HG02588 (cell line): Measurements from ENCODE around the gene KRTAP4-5.
"Not testable (repeated sequence)": the region's sequence is repeated elsewhere in the genome, so short reads cannot be mapped to it uniquely, and the experiment has no call there.

ENCODE experiments used
- ATAC-seq: cut with Tn5 transposase; IDR thresholded peaks from one replicate; pipeline ENCODE4 v1.9.1; 2021; ENCODE audit warnings: mild to moderate bottlenecking, moderate library complexity; ENCODE audit not compliant: unreplicated experiment

KRTAP4-5 gene

GRCh38 chr17:41147531-41148204, 2.0 kb downstream of the KRTAP4-5 start:
- no peak for ATAC-seq

DNA sequence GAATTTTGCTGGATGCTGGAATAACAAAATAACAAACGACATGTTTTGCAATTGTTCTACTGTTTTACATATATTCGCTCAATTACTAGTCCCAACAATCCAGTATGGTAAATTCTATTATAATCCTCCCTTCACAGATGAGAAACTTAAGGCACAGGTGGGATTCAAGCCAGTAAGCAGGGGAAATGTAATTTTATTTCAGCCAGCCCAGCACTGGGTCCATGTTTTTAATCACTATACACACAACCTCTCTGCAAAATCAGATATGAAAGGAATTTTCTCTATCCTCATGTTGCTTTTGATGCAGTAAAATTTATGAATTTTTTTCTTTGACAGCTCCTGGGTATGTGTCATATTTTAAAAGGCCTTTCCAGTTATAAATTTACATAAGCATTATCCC, 4.4 kb downstream of the KRTAP4-5 start:
- no peak for ATAC-seq

DNA sequence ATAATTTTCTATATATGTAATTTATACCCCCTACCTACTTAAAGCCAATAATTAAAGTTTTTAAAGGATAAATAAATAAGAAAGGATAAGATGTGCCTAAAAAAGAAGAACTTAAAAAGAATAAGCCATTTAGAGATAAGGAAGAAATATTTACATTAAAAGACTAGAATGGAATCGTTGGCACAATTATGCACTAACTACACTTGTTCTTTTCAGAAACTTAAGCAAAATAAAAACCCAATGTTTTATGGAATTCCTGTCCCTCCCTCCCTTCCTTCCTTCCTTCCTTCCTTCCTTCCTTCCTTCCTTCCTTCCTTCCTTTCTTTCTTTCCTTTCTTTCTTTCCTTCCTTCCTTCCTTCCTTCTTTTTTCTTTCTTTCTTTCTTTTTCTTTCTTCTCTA, 4.8 kb downstream of the KRTAP4-5 start:
- no peak for ATAC-seq

DNA sequence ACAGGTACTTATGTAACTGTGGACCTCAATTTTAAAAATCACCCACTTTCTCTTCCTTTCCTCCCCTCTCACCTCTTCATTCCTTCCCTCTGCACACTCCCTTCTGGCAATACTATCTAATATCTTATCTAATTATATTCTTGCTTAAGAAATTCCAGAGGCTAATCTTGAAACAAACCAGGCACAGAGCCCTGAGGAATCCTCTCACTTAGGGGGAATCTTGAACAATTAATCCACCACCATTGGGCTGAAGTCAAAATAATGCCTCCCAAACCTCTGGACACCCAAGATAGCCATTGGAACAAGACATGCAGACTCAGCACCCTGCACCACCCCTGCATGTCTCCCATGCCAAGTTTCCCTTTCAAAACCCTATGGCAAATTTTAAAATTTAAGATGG, 8.3 kb downstream of the KRTAP4-5 start:
- no peak for ATAC-seq

DNA sequence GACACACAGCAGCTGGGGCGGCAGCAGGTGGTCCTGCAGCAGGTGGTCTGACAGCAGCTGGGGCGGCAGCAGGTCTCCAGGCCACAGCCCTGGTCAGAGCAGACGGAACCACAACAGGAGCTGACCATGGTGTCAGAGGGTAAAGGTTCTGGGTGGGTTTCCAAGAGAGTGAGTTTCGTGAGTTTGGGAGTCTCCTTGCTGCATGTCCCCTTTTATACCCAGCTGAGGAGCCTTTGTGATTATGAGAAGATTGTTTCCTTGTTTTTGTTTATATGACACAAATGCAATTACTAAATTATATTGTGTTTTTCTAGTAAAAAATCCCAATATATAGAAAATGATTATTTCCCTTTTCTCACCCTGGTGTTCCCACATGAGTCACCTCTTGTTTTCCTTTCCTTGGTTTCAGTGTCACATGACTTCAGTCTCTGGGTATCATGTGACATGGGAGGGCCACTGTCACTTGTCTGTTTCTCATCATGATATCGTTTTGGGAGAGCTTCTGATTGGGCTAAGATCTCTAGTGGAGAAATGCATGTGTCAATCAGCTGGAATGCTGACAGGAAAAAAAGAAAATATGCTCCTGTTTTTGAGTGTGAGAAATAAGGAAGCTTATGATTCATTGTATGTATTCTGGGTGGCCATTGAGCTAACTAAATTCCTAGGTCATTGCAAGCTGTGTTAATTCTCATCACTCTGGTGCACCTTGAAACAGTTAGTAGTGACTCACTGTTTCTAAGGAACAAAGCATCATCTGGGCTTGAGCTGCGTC, 9.1 kb downstream of the KRTAP4-5 start, which contains the start of gene KRTAP4-6:
Gene KRTAP4-6 (minus strand): TSS at position 185 of the 772 bp plus-strand sequence. CDS start 57 bp downstream, at position 128.
- no peak for ATAC-seq

DNA sequence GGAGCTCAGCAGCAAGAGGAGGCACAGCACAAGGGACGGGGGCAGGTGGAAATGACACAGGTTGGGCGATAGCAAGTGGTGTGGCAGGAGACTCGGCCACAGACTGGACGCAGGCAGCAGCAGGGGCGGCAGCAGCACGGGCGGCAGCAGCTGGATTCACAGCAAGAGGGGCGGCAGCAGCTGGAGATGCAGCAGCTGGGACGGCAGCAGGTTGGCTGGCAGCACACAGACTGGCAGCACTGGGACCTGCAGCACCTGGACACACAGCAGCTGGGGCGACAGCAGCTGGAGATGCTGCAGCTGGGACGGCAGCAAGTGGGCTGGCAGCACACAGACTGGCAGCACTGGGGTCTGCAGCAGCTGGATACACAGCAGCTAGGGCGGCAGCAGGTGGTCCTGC, 9.8 kb downstream of the KRTAP4-5 start:
- ATAC-seq = not testable (repeated sequence)

DNA sequence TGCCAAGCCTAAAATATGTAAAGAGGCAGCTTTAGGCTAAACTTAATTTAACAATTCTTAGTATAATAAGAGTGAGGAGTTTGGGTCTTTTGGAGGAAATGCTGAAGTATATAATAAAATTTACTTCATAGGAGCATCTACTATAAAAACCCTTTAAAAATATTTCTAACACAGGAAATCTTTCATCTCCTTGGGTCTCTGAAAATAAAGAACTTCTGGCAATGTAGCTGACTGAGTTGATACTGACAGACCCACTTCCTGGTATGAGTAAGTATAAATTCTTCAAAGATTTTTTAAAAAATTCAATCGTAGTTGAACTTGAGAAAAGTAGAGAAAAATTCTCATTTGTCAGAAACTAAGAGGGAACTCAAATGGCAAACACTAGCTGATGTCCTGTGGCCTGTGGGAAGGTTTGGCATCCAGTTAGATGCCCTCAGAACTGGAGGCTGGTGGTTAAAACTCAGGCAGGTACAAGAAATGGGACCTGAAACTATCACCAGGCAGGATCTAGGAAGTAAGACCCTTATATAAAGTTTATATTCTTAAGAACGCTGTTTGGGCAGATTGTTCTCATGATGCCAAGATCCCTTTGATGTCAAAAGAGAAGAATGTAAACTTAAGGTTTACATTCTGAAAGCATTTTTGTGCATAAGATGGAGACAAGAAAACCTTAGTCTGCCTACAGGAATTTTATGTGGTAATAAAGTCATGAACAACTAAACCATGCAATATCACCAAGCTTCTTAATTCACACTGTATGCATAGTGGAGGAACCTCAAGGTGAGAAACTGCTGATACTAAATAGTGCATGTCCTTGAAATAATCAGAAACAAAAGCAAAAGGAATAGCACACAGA, 15.5 kb downstream of the KRTAP4-5 start:
- ATAC-seq = no peak

GRCh38 chr17:41131979-41132378, 17.6 kb downstream of the KRTAP4-5 start:
- ATAC-seq = no peak

DNA sequence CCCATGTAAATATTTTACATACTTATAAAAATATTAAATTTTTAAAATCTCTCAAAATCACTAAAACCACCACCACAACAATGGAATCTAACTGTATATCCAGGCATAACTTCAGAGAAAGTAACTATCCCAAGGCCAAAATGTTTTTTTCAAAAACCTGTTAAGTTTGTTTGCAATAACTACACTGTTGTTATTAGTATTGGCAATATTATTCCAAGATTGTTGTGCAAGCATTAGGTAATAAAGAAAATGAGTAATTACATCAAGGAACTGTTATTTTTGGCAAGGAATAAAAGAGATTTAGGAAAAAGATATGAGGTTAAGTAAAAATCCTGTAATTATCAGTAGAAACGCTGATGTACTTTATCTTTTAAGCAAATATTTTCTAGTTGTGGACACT, 22.3 kb downstream of the KRTAP4-5 start:
- ATAC-seq = no peak

GRCh38 chr17:41126412-41126811, 23.2 kb downstream of the KRTAP4-5 start:
- ATAC-seq = no peak

DNA sequence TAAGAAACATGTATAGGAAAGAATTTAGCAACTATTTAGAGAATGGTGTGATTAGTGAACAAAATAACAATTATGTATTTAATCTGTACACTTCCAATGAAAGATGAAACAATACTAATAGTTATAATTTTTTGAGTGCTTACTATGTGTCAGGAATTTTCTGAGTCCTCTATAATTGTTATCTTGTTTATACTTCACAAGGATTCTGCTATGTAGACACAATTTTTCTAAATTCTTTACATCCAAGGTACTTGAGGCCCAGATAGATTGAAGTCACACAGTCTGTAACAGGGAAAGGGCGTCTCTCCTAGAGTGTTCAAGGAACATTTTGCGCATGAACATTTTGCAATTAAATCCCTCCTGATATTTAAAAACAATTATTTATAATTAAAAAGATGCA, 24.6 kb downstream of the KRTAP4-5 start:
- no peak for ATAC-seq

DNA sequence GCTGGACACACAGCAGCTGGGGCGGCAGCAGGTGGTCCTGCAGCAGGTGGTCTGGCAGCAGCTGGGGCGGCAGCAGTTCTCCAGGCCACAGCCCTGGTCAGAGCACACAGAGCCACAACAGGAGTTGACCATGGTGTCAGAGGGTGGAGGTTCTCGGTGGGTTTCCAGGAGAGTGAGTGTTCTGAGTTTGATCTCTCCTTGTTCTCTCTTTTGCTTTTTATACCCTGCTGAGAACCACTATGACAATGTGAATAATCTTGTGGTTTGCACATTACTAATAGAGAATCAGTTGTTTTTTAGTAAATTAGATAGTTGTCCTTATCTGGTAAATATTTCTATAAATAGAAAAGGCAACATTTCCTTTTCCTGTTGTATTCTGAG, 25.6 kb downstream of the KRTAP4-5 start, which contains the start of gene KRTAP4-12:
Gene KRTAP4-12 (minus strand): TSS at position 192 of the 381 bp plus-strand sequence. CDS start 60 bp downstream, at position 132.
- ATAC-seq = not testable (repeated sequence)

DNA sequence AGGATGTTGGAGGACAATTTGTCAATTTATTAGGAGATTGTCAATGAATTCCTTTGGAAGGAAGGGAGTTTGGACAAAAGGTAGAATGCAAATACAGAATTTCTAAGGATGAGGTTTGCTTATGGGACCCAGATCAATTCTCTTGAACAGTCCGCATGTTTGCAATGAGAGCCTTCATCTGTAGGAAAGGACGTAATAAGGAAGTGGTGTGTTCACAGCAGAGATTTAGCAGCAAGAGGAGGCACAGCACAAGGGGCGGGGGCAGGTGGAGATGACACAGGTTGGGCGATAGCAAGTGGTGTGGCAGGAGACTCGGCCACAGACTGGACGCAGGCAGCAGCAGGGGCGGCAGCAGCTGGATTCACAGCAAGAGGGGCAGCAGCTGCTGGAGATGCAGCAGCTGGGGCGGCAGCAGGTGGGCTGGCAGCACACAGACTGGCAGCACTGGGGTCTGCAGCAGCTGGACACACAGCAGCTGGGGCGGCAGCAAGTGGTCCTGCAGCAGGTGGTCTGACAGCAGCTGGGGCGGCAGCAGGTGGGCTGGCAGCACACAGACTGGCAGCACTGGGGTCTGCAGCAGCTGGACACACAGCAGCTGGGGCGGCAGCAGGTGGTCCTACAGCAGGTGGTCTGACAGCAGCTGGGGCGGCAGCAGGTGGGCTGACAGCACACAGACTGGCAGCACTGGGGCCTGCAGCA, 26.2 kb downstream of the KRTAP4-5 start:
- not testable (repeated sequence) for ATAC-seq

DNA sequence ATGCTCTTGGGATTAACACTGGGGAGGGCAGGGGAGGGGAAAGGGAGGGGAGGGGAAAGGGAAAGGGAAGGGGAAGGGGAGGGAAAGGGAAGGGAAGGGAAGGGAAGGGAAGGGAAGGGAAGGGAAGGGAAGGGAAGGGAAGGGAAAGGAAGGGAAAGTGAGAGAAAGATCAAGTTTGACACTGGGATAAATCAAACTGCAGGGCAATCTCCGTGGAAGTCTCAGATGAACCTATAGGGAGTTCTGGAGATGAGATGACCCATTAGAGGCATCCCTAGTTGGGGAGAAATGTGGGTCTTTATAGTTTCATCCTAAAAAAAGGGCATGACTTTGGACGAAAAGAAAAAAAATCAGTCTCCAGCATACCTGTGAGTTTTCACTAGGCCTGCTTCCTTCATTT, 27.9 kb downstream of the KRTAP4-5 start:
- ATAC-seq = no peak

GRCh38 chr17:41119696-41120690, 29.6 kb downstream of the KRTAP4-5 start:
- ATAC-seq = not testable (repeated sequence)

DNA sequence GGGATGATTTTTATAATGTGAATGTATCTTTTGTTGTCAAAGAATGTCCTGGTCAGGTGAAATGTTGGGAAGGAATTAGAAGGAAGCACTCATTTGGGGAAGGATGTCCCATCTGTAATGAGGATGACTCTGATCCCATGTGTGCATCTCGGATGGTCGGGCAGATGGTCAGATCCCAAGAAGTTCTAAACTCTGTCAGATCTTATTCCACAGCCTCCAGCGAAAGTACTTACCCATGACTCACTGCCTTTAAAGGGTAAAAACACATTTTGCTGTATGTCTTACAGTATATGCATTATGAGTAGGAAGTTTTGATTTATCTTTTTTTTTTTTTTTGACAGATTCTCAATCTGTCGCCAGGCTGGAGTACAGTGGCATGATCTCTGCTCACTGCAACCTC, 30.9 kb downstream of the KRTAP4-5 start:
- ATAC-seq = no peak

DNA sequence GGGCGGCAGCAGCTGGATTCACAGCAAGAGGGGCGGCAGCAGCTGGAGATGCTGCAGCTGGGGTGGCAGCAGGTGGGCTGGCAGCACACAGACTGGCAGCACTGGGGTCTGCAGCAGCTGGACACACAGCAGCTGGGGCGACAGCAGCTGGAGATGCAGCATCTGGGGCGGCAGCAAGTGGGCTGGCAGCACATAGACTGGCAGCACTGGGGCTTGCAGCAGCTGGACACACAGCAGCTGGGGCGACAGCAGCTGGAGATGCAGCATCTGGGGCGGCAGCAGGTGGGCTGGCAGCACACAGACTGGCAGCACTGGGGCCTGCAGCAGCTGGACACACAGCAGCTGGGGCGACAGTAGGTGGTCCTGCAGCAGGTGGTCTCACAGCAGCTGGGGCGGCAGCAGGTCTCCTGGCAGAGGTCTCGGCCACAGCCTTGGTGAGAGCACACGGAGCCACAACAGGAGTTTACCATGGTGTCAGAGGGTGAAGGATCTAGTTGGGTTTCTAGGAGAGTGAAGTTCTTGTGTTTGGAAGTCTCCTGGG, 31.7 kb downstream of the KRTAP4-5 start, which contains the start of gene KRTAP4-11:
Gene KRTAP4-11 (minus strand): TSS at position 528 of the 541 bp plus-strand sequence. CDS start 58 bp downstream, at position 470.
- not testable (repeated sequence) for ATAC-seq

DNA sequence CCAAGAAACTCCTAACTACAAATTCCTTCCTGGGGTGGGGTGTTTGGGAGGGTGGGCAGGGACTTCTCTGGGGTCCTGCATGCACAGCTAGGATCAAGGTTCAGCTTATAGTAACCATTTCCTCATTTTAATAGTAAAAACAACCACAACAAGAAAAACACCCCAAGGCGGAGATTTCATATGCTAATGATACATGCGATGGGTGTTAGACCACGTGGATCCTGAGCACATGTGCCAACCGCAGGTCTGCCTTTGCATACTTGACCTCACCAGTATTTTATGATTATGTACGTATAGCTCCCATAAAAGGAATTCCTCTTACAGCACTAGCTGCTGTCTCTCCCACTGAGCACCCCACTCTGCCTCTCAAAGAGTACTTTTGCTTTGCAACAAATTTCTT, 33.3 kb downstream of the KRTAP4-5 start:
- ATAC-seq = no peak
